Activated naive CD4-positive, alpha-beta T cell (primary cell): ENCODE measurements around the gene UBP1.
"Not testable (repeated sequence)": the region's sequence is repeated elsewhere in the genome, so short reads cannot be mapped to it uniquely, and the experiment has no call there.

Experiments used
- DNase-seq, 4 experiments: peaks; one replicate each; lab custom pipeline; 2025; lab: John Stamatoyannopoulos, UW

The UBP1 gene

DNA sequence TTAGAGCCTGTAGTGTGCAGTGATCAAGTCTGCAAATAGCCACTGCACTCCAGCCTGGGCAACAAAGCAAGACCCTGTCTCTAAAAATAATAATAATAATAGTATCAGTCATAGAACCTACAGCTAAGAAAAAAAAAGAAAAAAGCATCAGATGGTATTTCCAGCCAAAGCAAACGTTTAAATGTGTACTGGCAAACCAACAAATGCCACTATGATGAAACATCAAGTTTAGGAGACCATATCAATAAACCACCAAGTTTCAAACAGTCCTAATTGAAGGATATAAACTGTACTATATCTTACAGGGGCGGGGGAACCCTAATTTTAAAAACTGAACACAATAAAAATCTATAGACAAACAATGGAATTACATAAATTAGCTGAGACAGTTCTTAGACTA is 6.4 kb downstream of the UBP1 start:
- DNase-seq: no peak

DNA sequence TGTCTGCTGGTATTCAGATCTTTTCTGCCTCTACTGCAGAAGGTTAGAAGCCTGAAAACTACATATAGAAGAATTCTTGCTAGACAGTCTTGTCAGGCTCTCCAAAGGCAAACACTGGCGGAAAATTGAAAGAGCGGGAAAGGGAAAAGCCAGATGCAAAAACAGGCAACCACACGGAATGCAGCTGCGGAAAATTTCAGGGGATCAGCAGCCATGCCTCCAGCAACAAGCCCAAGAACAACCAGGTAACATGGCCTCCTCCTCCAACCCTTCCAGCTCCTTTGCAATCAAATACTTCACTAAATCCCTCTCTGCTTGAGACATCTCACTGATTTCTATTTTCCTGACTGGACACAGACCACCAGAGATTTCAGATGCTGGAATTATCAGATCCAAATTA is 9.6 kb downstream of the UBP1 start:
- no peak for DNase-seq

DNA sequence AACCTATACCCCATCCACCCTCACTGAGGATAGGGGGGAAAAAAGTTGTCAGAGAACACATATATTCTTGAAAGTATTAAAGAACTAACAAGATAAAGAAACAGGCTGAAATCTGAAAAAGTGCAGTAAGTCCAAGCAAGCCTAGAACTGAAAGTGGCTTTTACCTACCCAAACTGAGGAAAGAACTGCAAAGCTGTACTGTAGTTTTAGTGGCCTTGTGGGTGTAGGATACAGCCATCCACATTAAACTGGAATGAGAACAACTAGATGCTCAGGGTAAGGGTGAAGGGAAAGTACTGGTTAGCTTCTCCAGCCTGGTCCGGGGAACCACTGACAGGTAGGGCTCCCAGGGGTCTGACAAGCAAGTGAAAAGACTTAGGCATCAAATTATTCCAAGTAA is 10.1 kb downstream of the UBP1 start:
- DNase-seq: no peak

GRCh38 chr3:33429306-33429705 is 10.9 kb downstream of the UBP1 start:
- not testable (repeated sequence) for DNase-seq

DNA sequence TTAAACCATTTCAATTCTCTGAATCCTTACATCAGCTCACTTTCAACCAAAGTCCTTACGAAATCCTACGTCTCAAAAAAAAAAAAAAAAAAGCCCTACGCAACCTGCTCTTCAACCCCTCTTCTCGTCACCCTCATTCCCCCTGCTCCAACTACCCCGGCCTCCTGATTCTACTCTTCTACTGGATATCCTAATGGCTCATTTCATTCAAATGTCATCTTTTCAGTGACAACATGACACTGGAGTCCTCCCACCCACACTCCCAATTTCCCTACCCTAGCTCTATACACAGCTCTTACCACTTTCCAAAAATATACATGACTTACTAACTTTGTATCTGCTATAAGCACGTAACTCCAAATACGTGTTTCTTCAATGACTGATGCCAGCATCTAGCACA is 11.5 kb downstream of the UBP1 start:
- DNase-seq: no peak

DNA sequence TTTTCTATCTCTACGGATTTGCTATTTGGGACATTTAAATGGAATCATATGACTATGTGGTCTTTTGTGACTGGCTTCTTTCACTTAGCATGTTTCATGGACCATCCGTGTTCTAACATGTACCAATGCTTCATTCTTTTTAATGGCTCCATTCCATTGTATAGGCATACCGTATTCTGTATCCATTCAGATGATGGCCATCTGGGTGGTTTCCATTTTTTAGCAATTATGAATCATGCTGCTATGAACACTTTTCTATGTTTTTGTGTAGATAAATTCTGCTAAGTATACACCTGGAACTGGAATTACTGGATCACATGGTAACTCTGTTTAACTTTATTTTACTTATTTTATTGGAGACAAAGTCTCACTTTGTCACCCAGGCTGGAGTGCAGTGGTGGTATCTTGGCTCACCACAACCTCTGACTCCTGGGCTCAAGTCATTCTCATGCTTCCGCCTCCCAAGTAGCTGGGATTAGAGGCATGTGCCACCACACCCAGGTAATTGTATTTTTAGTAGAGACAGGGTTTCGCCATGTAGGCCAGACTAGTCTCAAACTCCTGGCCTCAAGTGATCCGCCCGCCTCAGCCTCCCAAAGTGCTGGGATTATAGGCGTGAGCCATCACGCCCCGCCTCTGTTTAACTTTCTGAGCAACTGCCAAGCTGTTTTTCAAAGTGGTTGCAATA is 13.4 kb downstream of the UBP1 start:
- DNase-seq: no peak

- DNase-seq: no peak
Measured at GRCh38 chr3:33426068-33426467, 14.1 kb downstream of the UBP1 start.

GRCh38 chr3:33425453-33425852 is 14.8 kb downstream of the UBP1 start:
- no peak for DNase-seq

- no peak for DNase-seq
Measured at GRCh38 chr3:33424606-33425452, 15.4 kb downstream of the UBP1 start.

GRCh38 chr3:33420966-33421365 is 19.2 kb downstream of the UBP1 start:
- no peak for DNase-seq

- no peak for DNase-seq
Measured at GRCh38 chr3:33419948-33420347, 20.3 kb downstream of the UBP1 start.

DNA sequence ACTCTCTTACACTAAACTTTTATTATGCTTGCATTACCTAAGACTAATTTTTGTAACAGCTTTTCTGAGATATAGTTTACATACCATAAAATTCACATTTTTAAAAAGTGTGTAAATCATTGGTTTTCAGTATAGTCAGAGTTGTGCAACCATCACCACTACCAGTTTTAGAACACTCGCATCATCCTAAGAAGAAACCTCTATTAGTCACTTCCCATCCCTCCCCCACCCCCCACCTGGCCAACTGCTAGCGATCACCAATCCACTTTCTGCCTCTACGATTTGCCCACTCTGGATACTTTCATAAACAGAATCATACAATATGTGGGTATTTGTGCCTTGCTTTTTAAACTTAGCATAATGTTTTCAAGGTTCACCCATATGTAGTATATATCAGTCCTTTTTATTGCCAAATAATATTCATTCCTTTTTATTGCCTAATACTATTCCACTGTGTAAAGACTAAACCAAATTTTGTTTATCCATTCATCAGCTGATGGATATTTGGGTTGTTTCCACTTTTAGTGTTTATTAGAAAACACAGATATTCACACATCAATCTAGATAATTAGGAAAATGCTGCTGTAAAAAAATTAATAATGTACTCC is 23.0 kb downstream of the UBP1 start:
- DNase-seq: no peak

- not testable (repeated sequence) for DNase-seq
Measured at GRCh38 chr3:33410816-33411215, 29.4 kb downstream of the UBP1 start.

DNA sequence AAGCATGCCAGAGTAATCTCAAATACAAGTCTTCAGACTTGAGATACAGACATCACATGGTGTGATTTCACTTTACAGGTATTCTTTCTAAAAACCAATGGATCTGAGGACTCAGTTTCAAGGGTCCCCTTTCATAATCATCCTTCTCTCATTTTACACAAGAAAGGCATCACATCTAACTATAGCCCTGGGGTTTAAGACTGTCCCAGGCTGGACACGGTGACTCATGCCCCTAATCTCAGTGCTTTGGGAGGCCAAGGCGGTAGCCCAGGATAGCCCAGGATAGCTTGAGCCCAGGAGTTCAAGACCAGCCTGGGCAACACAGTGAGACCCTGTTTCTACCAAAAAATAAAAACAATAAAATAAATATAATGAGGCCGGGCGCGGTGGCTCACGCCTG is 36.4 kb downstream of the UBP1 start:
- no peak for DNase-seq

- DNase-seq: no peak
Measured at GRCh38 chr3:33402936-33403335, 37.3 kb downstream of the UBP1 start.

DNA sequence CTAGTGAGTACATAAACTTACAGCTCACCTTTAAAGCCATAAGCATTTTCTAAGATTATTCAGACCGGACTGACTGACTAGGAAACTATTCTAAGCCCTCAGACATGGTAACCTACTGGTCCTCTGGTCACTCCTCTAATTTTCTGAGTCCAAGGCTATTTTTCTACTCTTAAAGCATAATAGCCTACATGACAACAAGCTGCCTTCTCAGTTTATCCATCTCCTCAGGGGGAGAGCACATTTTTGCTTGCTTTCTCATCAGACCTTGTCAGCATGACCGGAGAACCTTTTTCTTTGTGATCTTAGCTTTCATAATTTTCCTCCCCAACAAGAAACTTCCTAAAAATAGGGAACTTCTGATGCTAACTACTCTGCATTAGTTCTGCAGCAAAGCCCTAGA is 38.4 kb downstream of the UBP1 start:
- no peak for DNase-seq

- DNase-seq: no peak
Measured at GRCh38 chr3:33398410-33398809, 41.8 kb downstream of the UBP1 start.

- DNase-seq: no peak
Measured at GRCh38 chr3:33395900-33396299, 44.3 kb downstream of the UBP1 start.

- no peak for DNase-seq
Measured at GRCh38 chr3:33394403-33395054, 45.7 kb downstream of the UBP1 start.

DNA sequence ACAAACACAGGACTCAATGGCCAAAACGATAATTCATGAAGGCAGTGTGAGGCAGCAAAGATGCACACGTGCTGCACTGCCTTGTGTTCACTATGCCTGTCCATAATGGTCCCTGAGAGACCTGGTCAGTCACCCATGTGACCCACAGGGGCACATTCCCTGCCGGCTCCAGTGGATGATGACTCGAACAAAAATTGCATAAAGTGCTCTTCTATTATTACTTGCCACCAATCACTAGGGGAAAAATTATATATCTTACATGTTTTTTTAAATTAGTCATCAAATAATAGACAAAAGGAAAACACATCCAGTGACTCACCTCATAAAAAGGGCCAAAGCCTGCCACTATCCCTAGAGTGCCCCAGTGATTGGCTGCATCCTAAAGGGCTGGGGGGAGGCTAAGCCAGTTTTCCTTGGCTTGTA is 47.5 kb downstream of the UBP1 start:
- DNase-seq: no peak

GRCh38 chr3:33392144-33392543 is 48.1 kb downstream of the UBP1 start:
- no peak for DNase-seq

DNA sequence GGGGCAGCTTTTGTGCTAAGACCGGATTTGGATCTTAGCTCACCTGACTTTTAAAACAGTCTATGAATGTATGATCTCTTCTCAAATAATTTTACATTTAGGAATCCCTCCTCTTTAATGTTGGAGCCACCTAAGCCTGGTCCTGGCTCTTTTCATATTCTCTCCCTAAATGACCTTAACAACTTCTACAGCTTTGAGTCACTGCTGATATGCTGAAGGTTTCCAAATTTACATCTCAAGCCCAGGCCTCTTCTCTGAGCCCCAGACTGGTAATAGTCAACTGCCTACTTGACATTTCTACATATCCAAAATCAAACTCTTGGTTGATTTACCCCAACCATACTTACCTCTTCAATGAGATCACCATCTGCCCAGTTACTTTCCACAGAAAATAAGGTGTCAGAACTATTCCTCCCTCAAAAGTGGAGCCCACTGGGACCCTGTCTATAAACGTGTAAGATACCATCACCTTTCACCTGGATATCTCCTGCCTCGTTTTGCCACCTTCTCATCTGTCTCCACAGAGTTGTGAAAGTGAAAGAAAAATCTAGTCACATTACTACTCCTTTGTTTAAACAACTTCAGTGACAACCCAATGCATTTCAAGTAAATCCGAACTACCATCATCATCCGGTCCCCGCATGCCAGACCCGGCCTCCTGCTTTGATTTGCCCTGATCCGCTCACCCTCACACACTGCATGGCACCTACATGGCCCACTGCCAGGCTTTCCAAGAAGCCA is 48.8 kb downstream of the UBP1 start:
- no peak for DNase-seq
